CD4-positive, alpha-beta memory T cell (primary cell): ENCODE data around the gene SLC22A1. TPM values are rescaled to one million over a fixed set of nuclear protein-coding genes. Genes with fewer than 3 reads are reported as not detected.
"Not testable (repeated sequence)": the region's sequence is repeated elsewhere in the genome, so short reads cannot be mapped to it uniquely, and the experiment has no call there.

ENCODE experiments used
- CTCF ChIA-PET: fragments of 350-600 bp; sonication (Branson Sonifier 250); formaldehyde crosslinking; loops from one replicate; lab custom pipeline; 2021; ENCODE audit warnings: inconsistent platforms; ENCODE audit not compliant: partially characterized antibody; lab: Charles Lee
- POLR2A ChIA-PET: fragments of 350-600 bp; sonication (Branson Sonifier 250); formaldehyde crosslinking; loops from one replicate; lab custom pipeline; 2021; ENCODE audit not compliant: partially characterized antibody; lab: Charles Lee
- DNase-seq, 5 donors: peaks; one replicate each; pipeline versions ENCODE4 v3.0.0 to v3.0.0-alpha.2; 2020 to 2022; ENCODE audit warnings: mixed read lengths in 1 of 5
- H3K27ac ChIP-seq: one replicate; pipeline ENCODE4 v1.7.0; 2013; ENCODE audit warnings: low read depth, low read length
- H3K27me3 ChIP-seq: 2 replicates; pipeline ENCODE4 v1.7.0; 2013; ENCODE audit warnings: mild to moderate bottlenecking, low read length, moderate library complexity; ENCODE audit not compliant: insufficient read depth
- H3K36me3 ChIP-seq: 2 replicates; pipeline ENCODE4 v1.7.0; 2013; ENCODE audit warnings: mild to moderate bottlenecking, low read length, moderate library complexity; ENCODE audit not compliant: insufficient read depth
- H3K4me1 ChIP-seq: 2 replicates; pipeline ENCODE4 v1.7.0; 2013; ENCODE audit warnings: mild to moderate bottlenecking, low read length, moderate library complexity; ENCODE audit not compliant: insufficient read depth
- H3K4me3 ChIP-seq, 2 donors: one replicate each; pipeline ENCODE4 v1.7.0; 2013; ENCODE audit warnings: low read length in 2 of 2, mild to moderate bottlenecking in 1 of 2
- H3K9me3 ChIP-seq, 2 donors: one replicate each; pipeline ENCODE4 v1.7.0; 2013; ENCODE audit warnings: low read length in 2 of 2, control low read depth in 1 of 2; ENCODE audit not compliant: control insufficient read depth in 1 of 2
- H3K27ac Mint-ChIP-seq, 7 donors: one replicate each; pipeline ENCODE4 v1.8.0; 2020 to 2021; ENCODE audit warnings: mixed read lengths in 7 of 7, mild to moderate bottlenecking in 6 of 7, inconsistent platforms in 3 of 7, moderate library complexity in 3 of 7
- H3K27me3 Mint-ChIP-seq, 2 donors: one replicate each; pipeline ENCODE4 v1.8.0; 2020 to 2021; ENCODE audit warnings: mixed read lengths in 2 of 2
- H3K36me3 Mint-ChIP-seq, 2 donors: one replicate each; pipeline ENCODE4 v1.8.0; 2020 to 2021; ENCODE audit warnings: mixed read lengths in 2 of 2, inconsistent platforms in 1 of 2, mild to moderate bottlenecking in 1 of 2
- H3K4me1 Mint-ChIP-seq, 4 donors: one replicate each; pipeline ENCODE4 v1.8.0; 2020 to 2021; ENCODE audit warnings: mixed read lengths in 4 of 4, mild to moderate bottlenecking in 1 of 4
- H3K4me3 Mint-ChIP-seq, 8 donors: one replicate each; pipeline ENCODE4 v1.8.0; 2020 to 2021; ENCODE audit warnings: mixed read lengths in 8 of 8, mild to moderate bottlenecking in 7 of 8, moderate library complexity in 6 of 8, inconsistent platforms in 3 of 8
- H3K9me3 Mint-ChIP-seq, 8 donors: one replicate each; pipeline ENCODE4 v1.8.0; 2020 to 2021; ENCODE audit warnings: mixed read lengths in 8 of 8, mild to moderate bottlenecking in 5 of 8, inconsistent platforms in 3 of 8, moderate library complexity in 1 of 8
- intact Hi-C: fragments of 100-400 bp; cut with micrococcal nuclease; formaldehyde crosslinking; loops from one replicate; pipeline ENCODE4 v1.15.1; 2023
- polyA plus RNA-seq, 2 donors: library from polyadenylated mRNA; unstranded; fragments of 300-500 nt; fragmentation: Illumina TruSeq; gene quantifications; one replicate each; pipeline ENCODE4 v1.2.3, GENCODE V29; 2021
- total RNA-seq, 2 experiments: library from RNA; stranded (reverse); gene quantifications; one replicate each; pipeline ENCODE4 v1.2.3, GENCODE V29; 2021

Gene SLC22A1
- total and polyA plus RNA-seq, 4 experiments from 2014 or later = 0.11 to 1.00 (median 0.93) TPM; not detected in 1

- no peaks in the 10 kb centered on the region for H3K9me3 ChIP-seq
- Mint-ChIP-seq H3K36me3 (no peaks in the 10 kb centered on the region), H3K27me3 (no peaks in the 10 kb centered on the region), H3K9me3 (no peaks in the 10 kb centered on the region), H3K27ac (no peak overlapping the region), H3K4me3 (no peak overlapping the region), H3K4me1 (peaks cover 6 to 9% (median 7%) of the 10 kb centered on the region in 4 donors)
- H3K4me1 ChIP-seq = no peaks in the 10 kb centered on the region
- no peaks in the 10 kb centered on the region for H3K27me3 ChIP-seq
- no peak for DNase-seq
- no peak overlapping the region for H3K27ac ChIP-seq
- CTCF ChIA-PET = interaction anchor here (1.6 to 1.9 kb wide), 2 partner anchors 322 to 387 kb away, joined by 4 read pairs; no protein-coding TSS in a partner anchor
- intact Hi-C loops = no loop called here
- no peak overlapping the region for H3K4me3 ChIP-seq
- no peaks in the 10 kb centered on the region for H3K36me3 ChIP-seq
- POLR2A ChIA-PET = no interaction called here
Measured at GRCh38 chr6:160133441-160134336, 12.1 kb downstream of the SLC22A1 start.

- DNase-seq, H3K27ac ChIP-seq, H3K9me3 ChIP-seq, H3K4me3 Mint-ChIP-seq, H3K4me1 ChIP-seq, H3K9me3 Mint-ChIP-seq, H3K27me3 Mint-ChIP-seq, H3K36me3 ChIP-seq, H3K4me3 ChIP-seq, intact Hi-C loops, H3K36me3 Mint-ChIP-seq, H3K27ac Mint-ChIP-seq, H3K27me3 ChIP-seq, POLR2A ChIA-PET: not testable (repeated sequence)
- CTCF ChIA-PET = interaction anchor here (1.6 to 1.9 kb wide), 2 partner anchors 321 to 386 kb away, joined by 4 read pairs; no protein-coding TSS in a partner anchor
- peaks cover 6 to 11% (median 7%) of the 10 kb centered on the region in 4 donors for H3K4me1 Mint-ChIP-seq
Measured at GRCh38 chr6:160134337-160134751, 12.7 kb downstream of the SLC22A1 start.

- H3K27me3 Mint-ChIP-seq = no peaks in the 10 kb centered on the region
- H3K36me3 Mint-ChIP-seq = no peaks in the 10 kb centered on the region
- ChIA-PET CTCF (interaction anchor here (1.6 to 1.9 kb wide), 2 partner anchors 321 to 385 kb away, joined by 4 read pairs; no protein-coding TSS in a partner anchor), POLR2A (no interaction called here)
- Histone ChIP-seq H3K4me3 (no peak overlapping the region), H3K36me3 (no peaks in the 10 kb centered on the region), H3K27me3 (no peaks in the 10 kb centered on the region), H3K27ac (no peak overlapping the region), H3K9me3 (no peaks in the 10 kb centered on the region), H3K4me1 (no peaks in the 10 kb centered on the region)
- intact Hi-C loops = no loop called here
- peak overlapping the region in 1 of 7 donors; percentile 38 for H3K27ac Mint-ChIP-seq
- DNase-seq = no peak
- no peak overlapping the region for H3K4me3 Mint-ChIP-seq
- no peaks in the 10 kb centered on the region for H3K9me3 Mint-ChIP-seq
- H3K4me1 Mint-ChIP-seq = peaks cover 6 to 11% (median 7%) of the 10 kb centered on the region in 4 donors
Measured at GRCh38 chr6:160134779-160135547, 13.3 kb downstream of the SLC22A1 start.

GRCh38 chr6:160135907-160136655, 14.5 kb downstream of the SLC22A1 start:
- Histone ChIP-seq H3K27ac (no peak overlapping the region), H3K36me3 (no peaks in the 10 kb centered on the region), H3K27me3 (no peaks in the 10 kb centered on the region), H3K4me3 (no peak overlapping the region), H3K4me1 (no peaks in the 10 kb centered on the region), H3K9me3 (no peaks in the 10 kb centered on the region)
- Mint-ChIP-seq H3K36me3 (no peaks in the 10 kb centered on the region), H3K4me3 (no peak overlapping the region), H3K9me3 (no peaks in the 10 kb centered on the region), H3K27me3 (no peaks in the 10 kb centered on the region), H3K4me1 (peaks cover 6 to 11% (median 7%) of the 10 kb centered on the region in 4 donors), H3K27ac (peak overlapping the region in 1 of 7 donors; percentile 37)
- intact Hi-C loops = no loop called here
- DNase-seq = no peak
- CTCF ChIA-PET = interaction anchor here (3.5 to 8.7 kb wide), 2 partner anchors 320 to 397 kb away, joined by 40 to 90 read pairs; no protein-coding TSS in a partner anchor
- POLR2A ChIA-PET = no interaction called here

- DNase-seq = no peak
- POLR2A ChIA-PET = no interaction called here
- no peaks in the 10 kb centered on the region for H3K36me3 ChIP-seq
- H3K36me3 Mint-ChIP-seq = peaks cover 0 to 4% of the 10 kb centered on the region in 2 donors
- CTCF ChIA-PET = interaction anchor here (1.3 to 8.7 kb wide), 7 partner anchors 15 to 399 kb away, joined by 3 to 90 read pairs (median 4); no protein-coding TSS in a partner anchor
- H3K27ac ChIP-seq = no peak overlapping the region
- no peaks in the 10 kb centered on the region for H3K27me3 Mint-ChIP-seq
- H3K4me1 Mint-ChIP-seq = peaks cover 6 to 11% (median 7%) of the 10 kb centered on the region in 4 donors
- H3K27me3 ChIP-seq = no peaks in the 10 kb centered on the region
- H3K4me3 ChIP-seq = no peak overlapping the region
- H3K9me3 Mint-ChIP-seq = no peaks in the 10 kb centered on the region
- intact Hi-C loops = no loop called here
- no peaks in the 10 kb centered on the region for H3K4me1 ChIP-seq
- peak overlapping the region in 1 of 7 donors; percentile 76 for H3K27ac Mint-ChIP-seq
- H3K9me3 ChIP-seq = no peaks in the 10 kb centered on the region
- no peak overlapping the region for H3K4me3 Mint-ChIP-seq
Measured at GRCh38 chr6:160137130-160137988, 15.7 kb downstream of the SLC22A1 start.
